Right lobe of liver (tissue), 4 donors: ENCODE results near the gene ERC1.

Experiments used
- CTCF ChIP-seq, 4 donors: fragments of 200-600 bp in 3 of 4; fragments of 450-650 bp in 1 of 4; IDR thresholded peaks; one replicate each; pipeline versions ENCODE4 v1.5.1 to v1.8.0; 2016 to 2022; ENCODE audit warnings: antibody characterized with exemption in 4 of 4, mild to moderate bottlenecking in 2 of 4
- POLR2A ChIP-seq: fragments of 450-650 bp; IDR thresholded peaks from one replicate; pipeline ENCODE4 v1.6.1; 2017; ENCODE audit warnings: antibody characterized with exemption, mild to moderate bottlenecking
- donor health status: DM: no; HTN: no; CAD: no.
- donor health status: DM: no; HTN: no; CAD: no.
- donor health status: DM: no; HTN: yes; CAD: no.

DNA sequence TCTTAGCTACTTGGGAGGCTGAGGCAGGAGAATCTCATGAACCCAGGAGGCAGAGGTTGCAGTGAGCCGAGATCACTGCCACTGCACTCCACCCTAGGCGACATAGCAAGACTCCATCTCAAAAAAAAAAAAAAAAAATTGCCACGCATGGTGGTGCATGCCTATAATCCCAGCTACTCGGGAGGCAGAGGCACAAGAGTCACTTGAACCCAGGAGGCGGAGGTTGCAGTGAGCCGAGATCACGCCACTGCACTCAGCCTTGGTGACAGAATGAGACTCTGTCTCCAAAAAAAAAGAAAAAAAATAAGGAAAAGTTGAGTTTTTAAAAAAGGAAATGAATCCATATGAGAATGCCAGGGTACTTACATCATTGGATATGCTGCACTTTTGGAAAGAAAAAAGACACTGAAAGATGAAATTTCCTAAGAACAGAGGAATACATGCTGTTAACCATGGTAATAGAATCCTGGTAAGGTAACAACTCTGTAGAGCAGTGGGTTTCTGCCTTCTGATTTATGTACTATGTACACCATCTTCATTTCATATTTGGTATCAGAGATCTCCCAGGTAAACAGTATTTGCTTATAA lies 222.7 kb downstream of the ERC1 start:
- TF ChIP-seq CTCF (IDR thresholded peaks at IDR 0.05) (no peak), POLR2A (no peak)
